GM12801 (cell line): ENCODE data around the gene BCAP31.

Experiments used
- TF ChIP-seq, protein P1 (sequence below): IDR thresholded peaks from one replicate; pipeline ENCODE4 v1.5.1; 2011; ENCODE audit warnings: control low read depth; ENCODE audit not compliant: insufficient read length; ENCODE audit errors: extremely low read depth

The BCAP31 gene

DNA sequence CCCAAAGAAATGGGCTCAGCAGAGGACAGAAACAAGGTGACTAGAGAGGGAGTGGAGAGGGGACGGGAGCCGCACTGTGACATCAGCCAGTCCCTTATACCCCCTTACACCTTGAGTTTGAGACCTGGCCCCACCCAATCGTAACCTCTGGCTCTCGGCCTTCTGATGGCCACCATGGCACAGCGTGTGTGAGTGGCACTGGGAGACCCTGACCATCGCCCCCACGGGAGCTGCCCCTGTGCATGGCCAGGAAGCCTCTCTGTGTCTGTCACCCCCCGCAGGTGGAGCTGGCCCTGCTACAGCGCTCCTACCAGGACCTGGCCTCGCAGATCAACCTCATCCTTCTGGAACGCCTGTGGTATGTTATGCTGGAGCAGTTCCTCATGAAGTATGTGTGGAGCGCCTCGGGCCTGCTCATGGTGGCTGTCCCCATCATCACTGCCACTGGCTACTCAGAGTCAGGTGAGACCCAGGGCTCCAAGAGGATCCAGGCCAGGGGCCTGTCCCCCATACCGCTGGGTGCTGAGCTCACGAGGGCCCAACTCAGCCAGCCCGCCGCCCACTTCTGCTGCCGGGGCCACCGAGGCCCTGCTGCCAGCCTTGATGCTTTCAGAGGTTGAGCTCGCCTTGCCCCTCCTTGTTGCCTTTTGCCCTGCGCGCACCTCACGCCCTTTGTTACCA lies 4.9 kb upstream of the BCAP31 start:
- TF ChIP-seq, protein P1, sequence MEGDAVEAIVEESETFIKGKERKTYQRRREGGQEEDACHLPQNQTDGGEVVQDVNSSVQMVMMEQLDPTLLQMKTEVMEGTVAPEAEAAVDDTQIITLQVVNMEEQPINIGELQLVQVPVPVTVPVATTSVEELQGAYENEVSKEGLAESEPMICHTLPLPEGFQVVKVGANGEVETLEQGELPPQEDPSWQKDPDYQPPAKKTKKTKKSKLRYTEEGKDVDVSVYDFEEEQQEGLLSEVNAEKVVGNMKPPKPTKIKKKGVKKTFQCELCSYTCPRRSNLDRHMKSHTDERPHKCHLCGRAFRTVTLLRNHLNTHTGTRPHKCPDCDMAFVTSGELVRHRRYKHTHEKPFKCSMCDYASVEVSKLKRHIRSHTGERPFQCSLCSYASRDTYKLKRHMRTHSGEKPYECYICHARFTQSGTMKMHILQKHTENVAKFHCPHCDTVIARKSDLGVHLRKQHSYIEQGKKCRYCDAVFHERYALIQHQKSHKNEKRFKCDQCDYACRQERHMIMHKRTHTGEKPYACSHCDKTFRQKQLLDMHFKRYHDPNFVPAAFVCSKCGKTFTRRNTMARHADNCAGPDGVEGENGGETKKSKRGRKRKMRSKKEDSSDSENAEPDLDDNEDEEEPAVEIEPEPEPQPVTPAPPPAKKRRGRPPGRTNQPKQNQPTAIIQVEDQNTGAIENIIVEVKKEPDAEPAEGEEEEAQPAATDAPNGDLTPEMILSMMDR: no peak

DNA sequence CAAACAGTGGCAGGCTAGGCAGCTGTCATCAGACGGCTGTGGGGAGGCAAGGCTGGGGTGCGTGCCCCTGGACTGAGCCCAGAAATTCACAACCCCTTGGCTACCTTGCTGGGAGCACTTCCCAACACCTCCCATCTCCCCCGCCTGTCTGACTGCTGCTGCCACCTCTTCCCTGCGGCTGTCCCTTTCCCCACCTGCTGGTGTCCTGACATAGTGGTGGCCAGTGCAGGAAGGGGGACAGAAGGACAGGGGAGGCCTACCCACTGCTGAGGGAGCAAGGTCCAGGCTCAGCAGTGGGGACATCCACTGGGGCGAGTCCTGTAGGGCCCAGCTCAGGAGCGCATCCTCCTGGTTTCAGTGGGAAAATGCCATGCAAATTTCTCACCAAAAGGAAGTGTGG lies 3.9 kb upstream of the BCAP31 start:
- TF ChIP-seq, protein P1: no peak

DNA sequence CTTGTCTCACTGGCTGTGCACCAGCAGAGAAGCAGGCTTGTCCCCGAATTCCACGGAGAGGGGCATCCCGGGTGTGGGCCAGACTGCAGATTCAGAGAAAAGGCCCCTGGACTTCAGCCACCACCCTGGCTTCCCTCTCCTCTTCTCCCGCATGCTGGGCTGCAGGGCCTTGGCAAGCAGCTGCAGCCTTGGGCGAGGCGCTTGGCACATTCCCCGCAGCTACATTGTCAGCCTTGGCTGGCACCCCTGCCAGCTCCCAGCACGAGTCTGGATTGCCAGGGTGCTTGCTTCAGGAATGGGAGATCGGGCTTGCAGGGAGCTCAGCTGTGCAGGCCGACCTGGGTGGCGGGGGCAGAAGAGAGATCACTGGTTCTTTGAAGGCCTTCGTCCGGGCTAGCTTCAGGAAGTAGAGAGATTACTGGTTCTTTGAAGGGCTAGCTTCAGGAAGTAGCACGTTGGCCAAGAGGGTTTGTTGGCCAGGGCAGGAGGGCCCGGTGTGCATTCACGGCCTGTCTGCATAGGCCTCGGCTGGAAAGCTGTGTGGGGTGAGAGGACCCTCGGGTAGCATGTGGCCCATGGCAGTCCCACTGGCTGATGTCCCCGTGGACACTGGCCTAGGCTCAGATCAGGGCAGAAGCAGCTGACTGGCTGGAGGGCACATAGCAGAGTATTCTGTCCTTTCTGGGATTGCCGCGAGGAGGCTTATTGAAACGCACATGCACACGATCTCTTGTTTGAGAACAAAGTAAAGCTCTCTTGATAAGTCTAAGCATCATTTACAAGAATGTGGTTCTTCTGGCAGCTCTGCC lies 3.1 kb upstream of the BCAP31 start:
- TF ChIP-seq, protein P1: no peak

DNA sequence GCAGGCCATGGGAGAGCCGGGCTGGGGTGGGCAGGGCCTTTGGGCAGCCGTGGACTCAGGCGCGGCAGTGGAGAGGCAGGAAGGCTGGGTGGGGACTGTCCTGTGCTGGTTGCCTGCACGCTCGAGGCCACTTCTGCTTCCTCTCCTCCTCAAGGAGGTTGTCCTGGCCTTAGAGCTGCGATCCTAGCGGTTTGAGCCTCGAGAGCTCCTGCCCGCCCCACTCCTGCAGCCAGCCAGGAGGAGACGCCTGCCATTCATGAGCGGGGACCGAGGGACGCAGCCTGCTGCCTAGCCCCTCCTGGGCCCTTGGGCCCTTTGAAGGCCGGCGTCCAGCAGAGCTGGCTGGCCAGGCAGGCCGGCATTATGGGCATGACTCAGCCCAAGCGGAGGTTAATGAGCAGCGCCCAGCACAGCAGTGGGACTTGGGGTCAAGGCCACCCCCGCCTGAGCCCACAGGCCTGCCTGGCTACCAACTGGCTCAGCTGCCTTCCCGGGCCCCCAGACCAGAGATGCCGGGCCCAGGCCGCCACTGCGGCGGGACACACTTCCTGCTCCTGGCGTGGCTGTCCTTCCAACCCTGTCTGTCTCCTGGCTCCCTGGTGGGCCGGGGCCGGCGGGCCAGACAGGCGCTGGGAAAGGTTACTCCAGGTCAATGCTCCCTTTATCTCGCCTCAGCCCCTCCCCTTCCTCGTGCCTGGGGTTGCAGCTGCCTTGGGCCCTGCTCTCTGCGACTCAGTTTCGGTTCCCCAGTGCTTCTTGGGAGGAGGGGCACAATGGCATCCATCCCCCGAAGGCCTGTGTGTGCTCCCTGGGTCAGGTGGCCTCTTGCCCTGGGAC lies 2.3 kb upstream of the BCAP31 start:
- TF ChIP-seq, protein P1: no peak

DNA sequence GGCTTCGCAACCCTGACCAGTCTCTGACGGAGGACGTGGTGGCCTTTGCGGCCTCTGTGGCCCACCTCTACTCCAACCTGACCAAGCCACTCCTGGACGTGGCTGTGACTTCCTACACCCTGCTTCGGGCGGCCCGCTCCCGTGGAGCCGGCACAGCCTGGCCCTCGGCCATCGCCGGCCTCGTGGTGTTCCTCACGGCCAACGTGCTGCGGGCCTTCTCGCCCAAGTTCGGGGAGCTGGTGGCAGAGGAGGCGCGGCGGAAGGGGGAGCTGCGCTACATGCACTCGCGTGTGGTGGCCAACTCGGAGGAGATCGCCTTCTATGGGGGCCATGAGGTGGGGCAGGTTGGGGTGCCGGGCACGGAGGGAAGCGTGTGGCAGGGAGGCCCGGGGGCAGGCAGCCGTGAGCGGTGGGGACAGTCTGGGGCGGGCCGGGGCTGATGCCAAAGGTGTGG lies 1.7 kb upstream of the BCAP31 start:
- TF ChIP-seq, protein P1: no peak

DNA sequence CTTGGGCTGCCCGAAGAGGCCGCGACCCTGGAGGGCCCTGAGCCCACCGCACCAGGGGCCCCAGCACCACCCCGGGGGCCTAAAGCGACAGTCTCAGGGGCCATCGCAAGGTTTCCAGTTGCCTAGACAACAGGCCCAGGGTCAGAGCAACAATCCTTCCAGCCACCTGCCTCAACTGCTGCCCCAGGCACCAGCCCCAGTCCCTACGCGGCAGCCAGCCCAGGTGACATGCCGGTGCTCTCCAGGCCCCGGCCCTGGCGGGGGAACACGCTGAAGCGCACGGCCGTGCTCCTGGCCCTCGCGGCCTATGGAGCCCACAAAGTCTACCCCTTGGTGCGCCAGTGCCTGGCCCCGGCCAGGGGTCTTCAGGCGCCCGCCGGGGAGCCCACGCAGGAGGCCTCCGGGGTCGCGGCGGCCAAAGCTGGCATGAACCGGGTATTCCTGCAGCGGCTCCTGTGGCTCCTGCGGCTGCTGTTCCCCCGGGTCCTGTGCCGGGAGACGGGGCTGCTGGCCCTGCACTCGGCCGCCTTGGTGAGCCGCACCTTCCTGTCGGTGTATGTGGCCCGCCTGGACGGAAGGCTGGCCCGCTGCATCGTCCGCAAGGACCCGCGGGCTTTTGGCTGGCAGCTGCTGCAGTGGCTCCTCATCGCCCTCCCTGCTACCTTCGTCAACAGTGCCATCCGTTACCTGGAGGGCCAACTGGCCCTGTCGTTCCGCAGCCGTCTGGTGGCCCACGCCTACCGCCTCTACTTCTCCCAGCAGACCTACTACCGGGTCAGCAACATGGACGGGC lies 1.0 kb upstream of the BCAP31 start:
- TF ChIP-seq, protein P1: no peak
